Tibial nerve (tissue), 4 donors: ENCODE measurements around the gene TRAPPC2. TPM values are rescaled to one million over a fixed set of nuclear protein-coding genes. Genes with fewer than 3 reads are reported as not detected.

Experiments
- DNase-seq, 2 donors: peaks; one replicate each; pipeline ENCODE4 v3.0.0-alpha.2; 2019; ENCODE audit warnings: low spot score in 2 of 2
- H3K27ac ChIP-seq, 4 donors: fragments of 200-600 bp; sonication (generic) in 3 of 4; one replicate each; pipeline ENCODE4 v1.5.1; 2017 to 2019; ENCODE audit warnings: mild to moderate bottlenecking in 1 of 4
- H3K27me3 ChIP-seq, 2 donors: fragments of 200-600 bp; sonication (generic) in 1 of 2; one replicate each; pipeline versions ENCODE4 v1.5.1 to v1.6.0; 2017 to 2019
- H3K36me3 ChIP-seq, 3 donors: fragments of 200-600 bp; sonication (generic); one replicate each; pipeline ENCODE4 v1.5.1; 2018 to 2019
- H3K4me1 ChIP-seq, 4 donors: fragments of 200-600 bp; sonication (generic) in 3 of 4; one replicate each; pipeline ENCODE4 v1.5.1; 2017 to 2019
- H3K4me3 ChIP-seq, 4 donors: fragments of 200-600 bp; sonication (generic) in 3 of 4; one replicate each; pipeline ENCODE4 v1.5.1; 2017 to 2019; ENCODE audit warnings: mild to moderate bottlenecking in 1 of 4, moderate library complexity in 1 of 4
- H3K9me3 ChIP-seq, 4 donors: fragments of 200-600 bp; sonication (generic) in 3 of 4; one replicate each; pipeline ENCODE4 v1.5.1; 2017 to 2019
- CTCF ChIP-seq, 5 experiments: fragments of 200-600 bp in 3 of 5; fragments of 450-650 bp in 2 of 5; sonication (generic) in 3 of 5; IDR thresholded peaks; one replicate each; pipeline ENCODE4 v1.5.1; 2016 to 2019; ENCODE audit warnings: antibody characterized with exemption in 5 of 5, mild to moderate bottlenecking in 3 of 5, moderate library complexity in 2 of 5
- EP300 ChIP-seq, 2 donors: sonication (generic); formaldehyde crosslinking; IDR thresholded peaks; one replicate each; pipeline ENCODE4 v1.6.1; 2017; ENCODE audit warnings: antibody characterized with exemption in 2 of 2, mild to moderate bottlenecking in 1 of 2
- POLR2A ChIP-seq, 2 donors: fragments of 450-650 bp; IDR thresholded peaks; one replicate each; pipeline ENCODE4 v1.6.1; 2017; ENCODE audit warnings: antibody characterized with exemption in 2 of 2, mild to moderate bottlenecking in 2 of 2, moderate library complexity in 2 of 2
- WGBS, 2 donors: methylation state at CpG; one replicate each; pipeline ENCODE4 v1.1.5; 2018; 5-methylcytosine and 5-hydroxymethylcytosine counted together
- total RNA-seq, 4 donors: library from RNA; depleted of rRNA; stranded (reverse); fragments of >200 nt; gene quantifications; one replicate each; pipeline ENCODE4 v1.1.0, GENCODE V29; 2016

Gene TRAPPC2
- total RNA-seq, 4 donors from 2014 or later: 9.0 to 13.8 (median 11.6) TPM

DNA sequence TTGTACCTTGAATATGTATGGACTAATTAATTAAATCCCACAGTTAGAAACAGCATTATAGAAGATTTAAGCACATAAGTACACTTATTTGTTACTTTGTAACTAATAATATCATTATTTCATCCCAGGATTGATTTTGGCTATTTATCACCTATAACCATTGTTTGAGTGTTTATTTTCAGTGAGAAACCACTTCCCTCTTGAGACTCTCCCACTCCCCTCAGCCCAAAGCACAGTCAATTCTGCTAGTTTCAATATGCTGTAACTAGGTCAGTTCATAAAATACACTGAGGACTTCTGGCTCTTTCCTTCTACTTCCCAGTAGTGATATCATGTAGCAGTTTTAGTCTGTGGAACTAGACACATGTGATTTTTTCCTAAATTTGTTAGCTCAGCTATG, 16.4 kb upstream of the TRAPPC2 start:
- Histone ChIP-seq H3K27me3 (no peaks in the 10 kb centered on the region), H3K36me3 (no peaks in the 10 kb centered on the region), H3K4me1 (no peaks in the 10 kb centered on the region), H3K9me3 (no peaks in the 10 kb centered on the region), H3K4me3 (no peak overlapping the region), H3K27ac (peak overlapping the region in 1 of 4 donors; percentile 11)
- TF ChIP-seq CTCF (IDR thresholded peaks at IDR 0.05) (no peak), POLR2A (IDR thresholded peaks at IDR 0.05) (no peak), EP300 (IDR thresholded peaks at IDR 0.05) (no peak)
- no peak for DNase-seq

- H3K4me3 ChIP-seq: no peak overlapping the region
- H3K27ac ChIP-seq: peak overlapping the region in 1 of 4 donors; percentile 11
- no peak for DNase-seq
- peaks cover 0 to 5% (median 0%) of the 10 kb centered on the region in 3 donors for H3K36me3 ChIP-seq
- H3K9me3 ChIP-seq: no peaks in the 10 kb centered on the region
- H3K4me1 ChIP-seq: no peaks in the 10 kb centered on the region
- H3K27me3 ChIP-seq: no peaks in the 10 kb centered on the region
- TF ChIP-seq POLR2A (IDR thresholded peaks at IDR 0.05) (no peak), CTCF (IDR thresholded peaks at IDR 0.05) (peak; percentile 31 to 53 (median 43))
These were observed 15.8 kb upstream of the TRAPPC2 start for GRCh38 chrX:13750204-13750603.

DNA sequence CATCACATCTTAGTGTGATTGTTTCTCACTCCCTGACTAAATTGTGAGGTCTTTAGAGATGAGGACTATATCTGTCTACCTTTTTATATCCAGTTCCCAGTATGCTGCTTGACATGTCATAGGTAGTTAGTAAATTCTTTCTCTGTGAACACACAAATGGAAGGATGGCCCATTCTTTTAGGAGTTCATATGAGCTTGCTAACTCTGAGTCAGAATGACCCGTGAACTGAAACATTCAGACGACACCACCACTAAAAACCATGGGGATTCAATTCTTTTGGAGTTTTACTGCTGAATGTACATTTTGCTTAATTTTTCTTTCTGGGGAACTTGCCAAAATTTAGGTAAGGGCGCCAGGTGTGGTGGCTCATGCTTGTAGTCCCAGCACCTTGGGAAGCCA, 14.1 kb upstream of the TRAPPC2 start:
- TF ChIP-seq CTCF (IDR thresholded peaks at IDR 0.05) (no peak), POLR2A (IDR thresholded peaks at IDR 0.05) (no peak), EP300 (IDR thresholded peaks at IDR 0.05) (no peak)
- Histone ChIP-seq H3K9me3 (no peaks in the 10 kb centered on the region), H3K27me3 (no peaks in the 10 kb centered on the region), H3K27ac (no peak overlapping the region), H3K36me3 (peaks cover 0 to 5% (median 0%) of the 10 kb centered on the region in 3 donors), H3K4me1 (no peaks in the 10 kb centered on the region), H3K4me3 (no peak overlapping the region)
- 82 to 98% methylated on average over 2 to 3 of the region's 3 CpGs for WGBS, 2 donors
- no peak for DNase-seq

DNA sequence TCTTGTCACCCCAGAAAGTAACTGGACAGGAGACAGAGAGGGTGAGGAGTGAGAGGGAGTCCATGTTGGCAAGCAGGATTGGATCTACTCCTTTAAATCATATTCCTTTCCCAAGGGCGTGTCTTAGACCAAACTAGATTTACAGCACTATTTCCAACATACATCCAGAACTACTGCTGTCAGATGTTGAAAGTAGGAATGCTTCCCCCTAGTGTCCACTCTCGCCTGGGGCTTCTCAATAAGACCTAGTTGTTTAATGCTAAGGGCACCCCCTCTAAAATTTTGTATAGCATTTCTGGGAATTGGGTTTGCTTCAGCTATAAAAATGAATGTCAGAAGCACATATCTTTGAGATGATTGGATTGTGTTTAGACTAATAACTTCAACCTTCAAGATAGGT, 13.4 kb upstream of the TRAPPC2 start:
- TF ChIP-seq CTCF (IDR thresholded peaks at IDR 0.05) (peak in 2 of 5 experiments; percentile 31 to 35), EP300 (IDR thresholded peaks at IDR 0.05) (no peak), POLR2A (IDR thresholded peaks at IDR 0.05) (no peak)
- Histone ChIP-seq H3K9me3 (no peaks in the 10 kb centered on the region), H3K27me3 (no peaks in the 10 kb centered on the region), H3K36me3 (peaks cover 0 to 5% (median 0%) of the 10 kb centered on the region in 3 donors), H3K4me3 (no peak overlapping the region), H3K27ac (no peak overlapping the region), H3K4me1 (no peaks in the 10 kb centered on the region)
- 21 to 51% methylated on average over 2 of the region's 2 CpGs for WGBS, 2 donors
- peak in 1 of 2 donors; percentile 65 for DNase-seq

DNA sequence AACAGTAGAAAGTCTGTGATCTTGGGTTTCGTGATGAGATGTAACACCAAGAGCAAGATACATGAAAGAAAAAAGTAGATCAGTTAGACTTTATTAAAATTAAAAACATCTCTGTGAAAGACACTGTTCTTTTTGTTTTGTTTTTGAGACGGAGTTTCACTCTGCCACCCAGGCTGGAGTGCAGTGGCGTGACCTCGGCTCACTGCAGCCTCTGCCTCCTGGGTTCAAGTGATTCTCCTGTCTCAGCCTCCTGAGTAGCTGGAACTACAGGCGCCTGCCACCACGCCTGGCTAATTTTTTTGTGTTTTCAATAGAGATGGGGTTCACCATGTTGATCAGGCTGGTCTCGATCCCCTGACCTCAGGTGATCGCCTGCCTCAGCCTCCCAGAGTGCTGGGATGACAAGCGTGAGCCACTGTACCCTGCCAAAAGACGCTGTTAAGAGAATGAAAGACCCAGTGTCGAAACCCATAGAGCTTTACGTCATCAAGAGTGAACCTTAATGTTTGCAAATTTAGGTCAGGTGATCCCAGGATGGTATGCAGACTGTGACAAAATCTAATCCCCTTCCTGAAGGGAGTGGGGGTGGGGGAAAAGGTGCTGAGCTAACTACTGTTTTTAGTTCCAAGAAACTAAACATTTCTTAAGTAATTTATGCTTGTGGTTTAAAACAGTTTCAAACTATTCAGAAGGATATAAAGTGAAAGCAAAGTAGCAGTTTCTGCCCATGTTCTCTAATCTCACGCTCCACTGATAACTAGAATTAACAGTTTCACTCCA, 8.2 kb upstream of the TRAPPC2 start:
- no peak overlapping the region for H3K27ac ChIP-seq
- TF ChIP-seq EP300 (IDR thresholded peaks at IDR 0.05) (no peak), POLR2A (IDR thresholded peaks at IDR 0.05) (no peak), CTCF (IDR thresholded peaks at IDR 0.05) (no peak)
- H3K4me3 ChIP-seq: no peak overlapping the region
- H3K9me3 ChIP-seq: no peaks in the 10 kb centered on the region
- no peak for DNase-seq
- H3K36me3 ChIP-seq: peaks cover 0 to 5% (median 0%) of the 10 kb centered on the region in 3 donors
- no peaks in the 10 kb centered on the region for H3K27me3 ChIP-seq
- WGBS, 2 donors: 82 to 86% methylated on average over 7 to 13 of the region's 13 CpGs
- no peaks in the 10 kb centered on the region for H3K4me1 ChIP-seq
